DND-41 (cell line): ENCODE data around the gene ASIC5.
"Not testable (repeated sequence)": the region's sequence is repeated elsewhere in the genome, so short reads cannot be mapped to it uniquely, and the experiment has no call there.

ENCODE experiments used
- ATAC-seq: fragments of 200-7000 bp; cut with Tn5 transposase; 3 replicates; pipeline ENCODE4 v1.9.1; 2021; ENCODE audit warnings: low read depth; ENCODE audit not compliant: insufficient read depth
- DNase-seq: peaks from one replicate; pipeline ENCODE4 v3.0.0-alpha.2; 2020
- H2AFZ ChIP-seq: 2 replicates; pipeline ENCODE4 v1.6.0; 2012; ENCODE audit warnings: low read depth, low read length
- H3K27ac ChIP-seq: 2 replicates; pipeline ENCODE4 v1.5.1; 2012; ENCODE audit warnings: low read length, inconsistent platforms
- H3K27me3 ChIP-seq: fragments of 200-600 bp; sonication (generic); 2 replicates; pipeline ENCODE4 v1.6.0; 2012; ENCODE audit warnings: low read length, mild to moderate bottlenecking, inconsistent platforms; ENCODE audit not compliant: insufficient read depth, poor library complexity
- H3K36me3 ChIP-seq: 2 replicates; pipeline ENCODE4 v1.5.1; 2012; ENCODE audit warnings: low read length, inconsistent platforms; ENCODE audit not compliant: insufficient read depth
- H3K4me1 ChIP-seq: 2 replicates; pipeline ENCODE4 v1.5.1; 2012; ENCODE audit warnings: mild to moderate bottlenecking, low read length; ENCODE audit not compliant: insufficient read depth
- H3K4me2 ChIP-seq: 2 replicates; pipeline ENCODE4 v1.6.0; 2012; ENCODE audit warnings: mild to moderate bottlenecking, moderate library complexity, low read length, inconsistent platforms; ENCODE audit not compliant: insufficient read depth
- H3K4me3 ChIP-seq, 2 experiments: fragments of 200-600 bp in 1 of 2; shearing (Covaris generic) in 1 of 2; 2 replicates each; pipeline ENCODE4 v1.5.1; 2012 to 2016; ENCODE audit warnings: inconsistent platforms in 2 of 2, low read length in 2 of 2, mild to moderate bottlenecking in 2 of 2, low read depth in 1 of 2, moderate library complexity in 1 of 2
- H3K79me2 ChIP-seq: 2 replicates; pipeline ENCODE4 v1.6.0; 2012; ENCODE audit warnings: low read length, inconsistent platforms; ENCODE audit not compliant: insufficient read depth
- H3K9ac ChIP-seq: 2 replicates; pipeline ENCODE4 v1.6.0; 2012; ENCODE audit warnings: low read depth, mild to moderate bottlenecking, inconsistent platforms, low read length, moderate library complexity
- H3K9me3 ChIP-seq: 2 replicates; pipeline ENCODE4 v1.5.1; 2012; ENCODE audit warnings: low read length, moderate library complexity, mild to moderate bottlenecking, inconsistent platforms; ENCODE audit not compliant: insufficient read depth, severe bottlenecking
- H4K20me1 ChIP-seq: 2 replicates; pipeline ENCODE4 v1.6.0; 2012; ENCODE audit warnings: low read length; ENCODE audit not compliant: insufficient read depth
- EZH2 ChIP-seq: IDR thresholded peaks from 3 replicates; pipeline ENCODE4 v1.6.1; 2012; ENCODE audit warnings: borderline replicate concordance, low read depth, mild to moderate bottlenecking, moderate library complexity, low read length, inconsistent platforms; ENCODE audit not compliant: severe bottlenecking
- TF ChIP-seq, protein P1 (sequence below): IDR thresholded peaks from 2 replicates; pipeline ENCODE4 v1.5.1; 2012; ENCODE audit warnings: borderline replicate concordance, low read length, moderate library complexity, mild to moderate bottlenecking; ENCODE audit not compliant: poor library complexity, severe bottlenecking; ENCODE audit errors: extremely low read depth

Gene ASIC5

DNA sequence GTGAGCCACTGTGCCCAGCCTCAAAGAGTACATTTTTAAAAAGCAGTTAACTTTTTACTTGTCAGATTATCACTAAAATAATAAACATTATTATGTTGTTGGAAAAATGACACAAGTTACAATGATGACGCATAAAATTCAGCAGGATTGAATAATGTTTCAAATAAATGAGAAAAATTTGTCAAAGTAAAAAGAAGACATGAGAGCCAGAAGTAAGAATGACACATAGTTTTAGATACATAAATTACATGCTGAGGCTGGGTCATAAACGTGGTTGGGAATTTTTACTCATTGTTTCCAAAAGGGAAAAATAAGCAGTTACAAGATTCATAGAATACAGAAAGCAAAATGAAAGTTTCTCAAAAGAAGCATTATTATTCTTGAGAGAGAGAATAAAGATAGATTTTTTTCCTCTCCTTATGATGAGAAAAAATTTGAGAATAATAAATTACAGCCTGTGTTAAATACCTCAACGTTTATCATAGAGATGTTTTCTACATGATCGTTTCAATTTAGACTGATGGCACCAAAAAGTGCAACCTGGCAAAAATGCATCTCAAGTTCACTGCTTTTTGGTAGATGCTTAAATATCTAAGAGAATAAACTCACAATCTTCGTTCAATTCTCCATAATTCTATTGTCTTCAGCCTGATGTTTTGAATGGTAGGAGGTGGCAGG, 66.8 kb downstream of the ASIC5 start:
- Histone ChIP-seq H3K36me3 (peaks cover 72% of the 10 kb centered on the region), H3K27ac (no peak overlapping the region), H3K4me2 (no peak overlapping the region), H3K79me2 (no peaks in the 10 kb centered on the region), H3K4me1 (no peaks in the 10 kb centered on the region), H2AFZ (no peak overlapping the region), H3K9me3 (no peaks in the 10 kb centered on the region), H3K4me3 (no peak overlapping the region), H3K9ac (no peak overlapping the region), H4K20me1 (no peaks in the 10 kb centered on the region), H3K27me3 (no peaks in the 10 kb centered on the region)
- no peak for ATAC-seq
- TF ChIP-seq, protein P1, sequence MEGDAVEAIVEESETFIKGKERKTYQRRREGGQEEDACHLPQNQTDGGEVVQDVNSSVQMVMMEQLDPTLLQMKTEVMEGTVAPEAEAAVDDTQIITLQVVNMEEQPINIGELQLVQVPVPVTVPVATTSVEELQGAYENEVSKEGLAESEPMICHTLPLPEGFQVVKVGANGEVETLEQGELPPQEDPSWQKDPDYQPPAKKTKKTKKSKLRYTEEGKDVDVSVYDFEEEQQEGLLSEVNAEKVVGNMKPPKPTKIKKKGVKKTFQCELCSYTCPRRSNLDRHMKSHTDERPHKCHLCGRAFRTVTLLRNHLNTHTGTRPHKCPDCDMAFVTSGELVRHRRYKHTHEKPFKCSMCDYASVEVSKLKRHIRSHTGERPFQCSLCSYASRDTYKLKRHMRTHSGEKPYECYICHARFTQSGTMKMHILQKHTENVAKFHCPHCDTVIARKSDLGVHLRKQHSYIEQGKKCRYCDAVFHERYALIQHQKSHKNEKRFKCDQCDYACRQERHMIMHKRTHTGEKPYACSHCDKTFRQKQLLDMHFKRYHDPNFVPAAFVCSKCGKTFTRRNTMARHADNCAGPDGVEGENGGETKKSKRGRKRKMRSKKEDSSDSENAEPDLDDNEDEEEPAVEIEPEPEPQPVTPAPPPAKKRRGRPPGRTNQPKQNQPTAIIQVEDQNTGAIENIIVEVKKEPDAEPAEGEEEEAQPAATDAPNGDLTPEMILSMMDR = no peak
- TF ChIP-seq EZH2 = no peak
- no peak for DNase-seq

DNA sequence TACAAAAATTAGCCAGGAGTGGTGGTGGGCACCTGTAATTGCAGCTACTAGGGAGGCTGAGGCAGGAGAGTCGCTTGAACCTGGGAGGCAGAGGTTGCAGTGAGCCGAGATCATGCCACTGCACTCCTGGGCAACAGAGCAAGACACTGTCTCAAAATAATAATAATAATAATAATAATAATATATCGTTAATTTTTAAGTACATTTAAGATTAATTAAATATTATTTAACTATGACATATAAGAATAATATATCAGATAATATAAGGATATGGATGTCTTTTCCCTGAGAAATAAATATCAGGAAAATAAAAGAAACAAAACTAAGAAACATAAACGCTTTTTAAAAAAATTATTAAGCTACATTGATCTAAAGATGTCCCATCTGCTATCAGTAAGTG, 68.5 kb downstream of the ASIC5 start:
- not testable (repeated sequence) for H3K79me2 ChIP-seq, H3K9me3 ChIP-seq, H4K20me1 ChIP-seq, H3K4me3 ChIP-seq, H3K27ac ChIP-seq, H3K9ac ChIP-seq, ATAC-seq, H2AFZ ChIP-seq, H3K27me3 ChIP-seq, H3K4me1 ChIP-seq, DNase-seq, H3K4me2 ChIP-seq
- peaks cover 65% of the 10 kb centered on the region for H3K36me3 ChIP-seq

DNA sequence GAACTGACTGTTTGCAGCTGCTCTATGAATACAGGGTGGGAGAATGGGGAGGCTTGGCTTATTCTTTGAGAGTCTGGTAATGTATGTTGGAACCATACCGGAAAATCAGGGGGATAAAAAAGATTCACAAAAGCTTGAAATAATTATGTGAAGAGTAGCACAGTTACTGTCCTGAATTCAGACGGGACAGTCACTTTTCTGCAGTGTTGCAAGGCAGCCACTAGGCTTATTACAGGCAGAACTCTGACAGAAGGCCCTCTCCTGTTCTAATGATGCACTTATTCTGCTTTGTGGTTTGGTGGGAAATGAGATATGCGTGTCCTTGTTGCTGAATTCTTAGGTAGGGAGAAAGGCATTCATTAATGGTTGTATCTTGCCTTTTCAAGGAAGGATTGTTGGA, 70.1 kb downstream of the ASIC5 start:
- Histone ChIP-seq H3K27me3 (no peaks in the 10 kb centered on the region), H3K9ac (no peak overlapping the region), H3K79me2 (no peaks in the 10 kb centered on the region), H3K4me2 (no peak overlapping the region), H3K36me3 (peaks cover 56% of the 10 kb centered on the region; the same call in 1 of the 2 replicates), H3K9me3 (no peaks in the 10 kb centered on the region), H2AFZ (no peak overlapping the region), H3K4me1 (no peaks in the 10 kb centered on the region), H4K20me1 (no peaks in the 10 kb centered on the region), H3K27ac (no peak overlapping the region), H3K4me3 (no peak overlapping the region)
- DNase-seq (no peak), ATAC-seq (peak; percentile 82)
- TF ChIP-seq, protein P1 = peak; percentile 47
- TF ChIP-seq EZH2 = no peak

DNA sequence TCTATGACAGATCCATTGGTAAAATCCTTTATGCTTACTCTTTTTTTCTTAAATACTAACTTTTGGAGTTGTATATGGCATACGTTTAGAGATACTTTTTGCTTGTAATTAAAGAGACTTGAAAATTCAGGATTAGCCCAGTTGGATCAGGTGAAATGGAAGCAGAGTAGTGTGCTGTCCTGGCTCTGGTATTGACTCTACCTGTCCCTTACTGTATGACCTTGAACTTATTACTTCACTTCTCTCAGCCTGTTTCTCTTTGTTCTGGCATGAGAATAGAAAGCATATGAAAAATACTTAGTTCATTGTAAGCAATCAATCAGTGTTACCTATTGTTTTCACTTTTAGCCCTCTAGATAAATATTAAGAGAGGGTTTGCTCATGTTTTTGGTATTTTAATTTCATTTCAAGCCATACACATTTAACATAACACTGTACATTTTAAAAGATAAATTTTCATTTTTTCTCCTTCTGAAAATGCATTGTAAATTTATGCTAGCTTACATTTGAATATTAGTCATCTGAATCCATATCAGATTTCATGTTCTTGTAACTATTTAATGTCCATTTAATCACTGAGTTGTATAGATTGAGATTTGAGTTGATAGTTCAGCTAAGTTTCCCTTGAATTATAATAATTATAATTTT, 71.4 kb downstream of the ASIC5 start:
- no peak overlapping the region for H3K9ac ChIP-seq
- no peak for DNase-seq
- H3K4me3 ChIP-seq = no peak overlapping the region
- no peaks in the 10 kb centered on the region for H4K20me1 ChIP-seq
- H3K4me1 ChIP-seq = no peaks in the 10 kb centered on the region
- peaks cover 59% of the 10 kb centered on the region for H3K36me3 ChIP-seq
- no peak for ATAC-seq
- H3K4me2 ChIP-seq = no peak overlapping the region
- H3K9me3 ChIP-seq = no peaks in the 10 kb centered on the region
- H3K27me3 ChIP-seq = no peaks in the 10 kb centered on the region
- no peak overlapping the region for H2AFZ ChIP-seq
- H3K79me2 ChIP-seq = no peaks in the 10 kb centered on the region
- no peak overlapping the region for H3K27ac ChIP-seq
- no peak for TF ChIP-seq EZH2
- TF ChIP-seq, protein P1 = no peak
